ENCODE results near the gene ADAM20. TPM values are rescaled to one million over a fixed set of nuclear protein-coding genes. Genes with fewer than 3 reads are reported as not detected.
A peak's percentile ranks its signal among the peaks of the same experiment; 100 is the strongest.

Gene ADAM20
- polyA plus RNA-seq, 3 donors: 0.15 TPM; not detected in 2

- TF ChIP-seq, protein P1, sequence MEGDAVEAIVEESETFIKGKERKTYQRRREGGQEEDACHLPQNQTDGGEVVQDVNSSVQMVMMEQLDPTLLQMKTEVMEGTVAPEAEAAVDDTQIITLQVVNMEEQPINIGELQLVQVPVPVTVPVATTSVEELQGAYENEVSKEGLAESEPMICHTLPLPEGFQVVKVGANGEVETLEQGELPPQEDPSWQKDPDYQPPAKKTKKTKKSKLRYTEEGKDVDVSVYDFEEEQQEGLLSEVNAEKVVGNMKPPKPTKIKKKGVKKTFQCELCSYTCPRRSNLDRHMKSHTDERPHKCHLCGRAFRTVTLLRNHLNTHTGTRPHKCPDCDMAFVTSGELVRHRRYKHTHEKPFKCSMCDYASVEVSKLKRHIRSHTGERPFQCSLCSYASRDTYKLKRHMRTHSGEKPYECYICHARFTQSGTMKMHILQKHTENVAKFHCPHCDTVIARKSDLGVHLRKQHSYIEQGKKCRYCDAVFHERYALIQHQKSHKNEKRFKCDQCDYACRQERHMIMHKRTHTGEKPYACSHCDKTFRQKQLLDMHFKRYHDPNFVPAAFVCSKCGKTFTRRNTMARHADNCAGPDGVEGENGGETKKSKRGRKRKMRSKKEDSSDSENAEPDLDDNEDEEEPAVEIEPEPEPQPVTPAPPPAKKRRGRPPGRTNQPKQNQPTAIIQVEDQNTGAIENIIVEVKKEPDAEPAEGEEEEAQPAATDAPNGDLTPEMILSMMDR (IDR thresholded peaks at IDR 0.05): no peak
- H3K36me3 ChIP-seq (replicated peaks in 1 of 2; ENCODE audit: control insufficient read depth in 1 of 2, insufficient read depth in 2 of 2, low read length in 2 of 2): no peaks in the 10 kb centered on the region
- intact Hi-C loops (cut with micrococcal nuclease): no loop called here
- no peaks in the 10 kb centered on the region for H3K27me3 ChIP-seq (ENCODE audit: control insufficient read depth in 2 of 2, insufficient read depth in 2 of 2, low read length in 2 of 2)
- no peak overlapping the region for H2AFZ ChIP-seq (ENCODE audit: insufficient read depth, low read depth, low read length, poor library complexity, severe bottlenecking)
- no peak overlapping the region for H3K27ac ChIP-seq (ENCODE audit: low read depth in 1 of 2, low read length in 2 of 2)
- H3K9me3 ChIP-seq (replicated peaks in 1 of 2; ENCODE audit: control insufficient read depth in 1 of 2, insufficient read depth in 1 of 2, low read length in 2 of 2): peaks cover 0 to 1% of the 10 kb centered on the region in 2 donors
- no peak overlapping the region for H3K9ac ChIP-seq (ENCODE audit: insufficient read depth, low read length, poor library complexity, severe bottlenecking)
- DNase-seq: no peak
- H3K36me3 Mint-ChIP-seq: no peaks in the 10 kb centered on the region
- H3K4me3 Mint-ChIP-seq: no peak overlapping the region
- no peaks in the 10 kb centered on the region for H3K79me2 ChIP-seq (ENCODE audit: insufficient read depth, low read length)
- H3K4me1 ChIP-seq (ENCODE audit: control insufficient read depth in 1 of 2, insufficient read depth in 2 of 2, low read length in 2 of 2): peaks cover 6 to 10% of the 10 kb centered on the region in 2 donors
- no peaks in the 10 kb centered on the region for H4K20me1 ChIP-seq (ENCODE audit: insufficient read depth, low read length)
- H3K4me2 ChIP-seq (replicated peaks; ENCODE audit: extremely low read depth, low read length, poor library complexity, severe bottlenecking): no peak overlapping the region
- no peak overlapping the region for H3K4me3 ChIP-seq (replicated peaks in 1 of 3; ENCODE audit: low read depth in 2 of 3, low read length in 3 of 3)
- no peak overlapping the region for H3K27ac Mint-ChIP-seq
- H3K4me1 Mint-ChIP-seq: peaks cover 15% of the 10 kb centered on the region
- peaks cover 0 to 2% (median 1%) of the 10 kb centered on the region in 3 donors for H3K27me3 Mint-ChIP-seq (ENCODE audit: low read depth in 3 of 3)
- H3K9me3 Mint-ChIP-seq: peaks cover 4 to 14% (median 10%) of the 10 kb centered on the region in 7 donors
- no CpG with 5 or more reads among the region's 3 CpGs for WGBS (ENCODE audit: insufficient coverage)
These were observed 19.0 kb downstream of the ADAM20 start for GRCh38 chr14:70515811-70516210.

GRCh38 chr14:70514168-70515069 lies 20.4 kb downstream of the ADAM20 start:
- Histone ChIP-seq H4K20me1 (ENCODE audit: insufficient read depth, low read length) (no peaks in the 10 kb centered on the region), H3K9me3 (replicated peaks in 1 of 2; ENCODE audit: control insufficient read depth in 1 of 2, insufficient read depth in 1 of 2, low read length in 2 of 2) (no peaks in the 10 kb centered on the region), H3K9ac (ENCODE audit: insufficient read depth, low read length, poor library complexity, severe bottlenecking) (no peak overlapping the region), H3K27ac (ENCODE audit: low read depth in 1 of 2, low read length in 2 of 2) (no peak overlapping the region), H3K4me3 (replicated peaks in 1 of 3; ENCODE audit: low read depth in 2 of 3, low read length in 3 of 3) (peak overlapping the region in 1 of 3 experiments; percentile 9), H3K27me3 (ENCODE audit: control insufficient read depth in 2 of 2, insufficient read depth in 2 of 2, low read length in 2 of 2) (no peaks in the 10 kb centered on the region), H3K36me3 (replicated peaks in 1 of 2; ENCODE audit: control insufficient read depth in 1 of 2, insufficient read depth in 2 of 2, low read length in 2 of 2) (no peaks in the 10 kb centered on the region), H3K79me2 (ENCODE audit: insufficient read depth, low read length) (no peaks in the 10 kb centered on the region), H3K4me2 (replicated peaks; ENCODE audit: extremely low read depth, low read length, poor library complexity, severe bottlenecking) (peak overlapping the region; percentile 2), H2AFZ (ENCODE audit: insufficient read depth, low read depth, low read length, poor library complexity, severe bottlenecking) (no peak overlapping the region), H3K4me1 (ENCODE audit: control insufficient read depth in 1 of 2, insufficient read depth in 2 of 2, low read length in 2 of 2) (peaks cover 6 to 10% of the 10 kb centered on the region in 2 donors)
- intact Hi-C loops (cut with micrococcal nuclease): no loop called here
- peaks cover 2 to 8% (median 7%) of the 10 kb centered on the region in 7 donors for H3K9me3 Mint-ChIP-seq
- no peak for DNase-seq
- H3K4me3 Mint-ChIP-seq: peak overlapping the region in 1 of 2 donors; percentile 19
- H3K27ac Mint-ChIP-seq: no peak overlapping the region
- TF ChIP-seq, protein P1 (IDR thresholded peaks at IDR 0.05): no peak
- 40% methylated on average over 1 of the region's 4 CpGs for WGBS (ENCODE audit: insufficient coverage)
- peaks cover 15% of the 10 kb centered on the region for H3K4me1 Mint-ChIP-seq
- peaks cover 0 to 1% (median 0%) of the 10 kb centered on the region in 3 donors for H3K27me3 Mint-ChIP-seq (ENCODE audit: low read depth in 3 of 3)
- no peaks in the 10 kb centered on the region for H3K36me3 Mint-ChIP-seq

All from CD14-positive monocyte (primary cell).